GM20000 (cell line): ENCODE measurements around the gene PPP1R37.

Experiments
- DNase-seq: peaks from one replicate; pipeline ENCODE4 v3.0.0; 2012; ENCODE audit warnings: low spot score
- CTCF ChIP-seq: IDR thresholded peaks from 2 replicates; pipeline ENCODE4 v1.5.1; 2012; ENCODE audit warnings: mild to moderate bottlenecking, control low read depth; ENCODE audit errors: extremely low read depth, missing control alignments

The PPP1R37 gene

DNA sequence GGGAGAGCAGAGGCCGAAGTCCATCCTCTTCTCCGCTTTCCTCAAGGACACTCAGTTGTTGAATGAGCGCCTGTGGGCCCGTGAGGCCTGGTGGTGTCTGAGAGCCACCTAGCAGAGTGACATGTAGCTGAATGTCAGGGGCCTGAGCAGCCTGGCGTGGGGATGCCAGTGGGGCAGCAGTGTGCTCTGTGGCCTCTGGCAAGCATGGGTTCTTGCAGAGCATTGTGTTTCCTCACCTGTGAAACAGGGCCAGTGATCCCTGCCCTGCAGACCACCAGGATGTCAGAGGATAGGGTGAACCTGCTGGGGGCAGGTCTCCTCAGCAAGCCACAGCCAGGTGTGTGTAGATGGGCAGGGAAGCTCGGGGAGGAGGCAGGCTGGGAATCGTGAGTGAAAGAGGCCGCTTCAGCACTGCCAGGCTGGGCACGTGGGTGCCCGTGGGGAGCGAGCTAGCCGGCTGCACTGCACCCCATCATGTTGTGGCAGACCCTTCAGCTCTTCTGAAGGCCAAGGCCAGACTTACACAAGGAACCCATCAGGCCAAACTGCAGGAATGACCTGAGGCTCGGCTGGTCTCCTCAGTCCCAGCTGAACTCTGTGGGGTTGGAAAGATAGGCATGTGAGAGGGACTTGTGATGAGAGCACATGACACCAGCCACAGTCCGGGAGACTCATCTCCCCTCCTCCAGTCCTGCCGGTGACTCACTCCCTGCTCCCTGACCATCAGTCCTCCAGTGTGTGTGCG is 5.0 kb downstream of the PPP1R37 start:
- DNase-seq: no peak
- no peak for TF ChIP-seq CTCF

DNA sequence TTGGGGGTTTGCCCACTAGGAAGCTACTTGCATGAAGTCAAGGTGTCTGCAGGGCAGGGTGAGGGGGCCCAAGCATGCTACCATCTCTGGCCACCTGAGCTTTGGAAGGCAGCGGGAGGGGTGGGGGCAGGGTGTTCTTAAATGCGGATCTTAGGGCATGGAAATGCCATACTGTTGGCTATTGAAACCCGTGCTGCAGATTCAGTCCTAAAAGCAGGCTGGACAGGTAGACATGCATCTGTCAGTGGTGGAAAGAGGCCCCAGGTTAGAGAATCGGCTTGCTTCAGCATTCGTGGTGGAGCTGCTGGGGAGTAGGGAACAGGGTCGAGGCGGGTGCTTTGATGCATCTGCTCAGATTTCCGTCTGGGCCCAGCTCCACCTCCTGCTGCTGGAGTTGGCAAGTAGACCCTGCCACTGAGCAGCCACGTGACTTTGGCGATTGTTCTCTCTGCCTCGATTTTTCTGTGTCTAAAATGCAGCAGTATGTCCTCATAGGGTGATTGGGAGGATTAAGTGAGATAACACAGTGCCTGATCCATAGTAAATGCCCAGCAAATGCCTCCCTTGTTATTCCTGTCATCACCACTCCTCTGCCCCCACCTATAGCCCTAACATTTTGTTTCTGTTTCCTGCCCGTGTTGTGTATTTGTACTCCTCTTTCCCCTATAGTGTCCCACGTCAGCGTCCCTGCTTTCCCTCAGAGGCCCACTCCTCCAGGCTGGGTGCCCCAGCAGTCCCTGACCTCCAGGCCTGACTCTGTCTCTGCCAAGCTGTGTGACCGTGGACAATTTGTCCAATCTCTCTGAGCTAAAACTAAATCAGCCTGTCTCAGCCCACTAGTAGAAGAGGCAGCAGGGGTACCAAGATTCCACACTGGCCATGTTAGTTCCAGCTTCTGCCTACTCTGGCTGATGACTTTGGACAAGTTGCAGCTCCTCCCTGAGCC is 5.8 kb downstream of the PPP1R37 start:
- no peak for DNase-seq
- TF ChIP-seq CTCF: no peak

- no peak for TF ChIP-seq CTCF
- no peak for DNase-seq
Measured at GRCh38 chr19:45099467-45100191, 6.7 kb downstream of the PPP1R37 start.

- TF ChIP-seq CTCF: no peak
Measured at GRCh38 chr19:45100201-45100600, 7.2 kb downstream of the PPP1R37 start.

GRCh38 chr19:45100846-45101252 is 7.9 kb downstream of the PPP1R37 start:
- no peak for DNase-seq
- TF ChIP-seq CTCF: no peak

More at GRCh38 chr19:45100201-45100600, 7.2 kb downstream of the PPP1R37 start:
- no peak for DNase-seq

DNA sequence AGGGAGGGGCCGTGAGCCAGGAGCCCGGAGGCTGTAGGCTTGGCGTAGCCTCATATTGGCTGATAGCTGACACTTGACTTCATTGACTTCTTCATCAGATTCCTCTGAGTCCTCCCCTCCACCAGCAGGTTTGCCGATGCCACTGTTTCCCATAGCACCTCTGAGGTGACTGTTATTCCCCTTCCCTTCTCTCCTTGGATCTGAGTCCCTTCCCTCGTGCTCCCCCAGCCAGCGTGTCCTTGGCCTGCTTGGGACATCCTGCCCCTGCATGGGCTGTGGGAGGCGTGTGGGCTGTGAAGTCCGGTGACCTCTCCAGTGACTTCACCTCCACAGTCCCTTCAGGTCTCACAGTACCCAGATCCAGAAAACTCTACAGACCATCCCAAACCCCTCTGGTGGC is 8.8 kb downstream of the PPP1R37 start:
- no peak for DNase-seq
- TF ChIP-seq CTCF: no peak
